ENCODE measurements around the gene GMPR2.
A peak's percentile ranks its signal among the peaks of the same experiment; 100 is the strongest.
"Not testable (repeated sequence)": the region's sequence is repeated elsewhere in the genome, so short reads cannot be mapped to it uniquely, and the experiment has no call there.

Gene GMPR2

DNA sequence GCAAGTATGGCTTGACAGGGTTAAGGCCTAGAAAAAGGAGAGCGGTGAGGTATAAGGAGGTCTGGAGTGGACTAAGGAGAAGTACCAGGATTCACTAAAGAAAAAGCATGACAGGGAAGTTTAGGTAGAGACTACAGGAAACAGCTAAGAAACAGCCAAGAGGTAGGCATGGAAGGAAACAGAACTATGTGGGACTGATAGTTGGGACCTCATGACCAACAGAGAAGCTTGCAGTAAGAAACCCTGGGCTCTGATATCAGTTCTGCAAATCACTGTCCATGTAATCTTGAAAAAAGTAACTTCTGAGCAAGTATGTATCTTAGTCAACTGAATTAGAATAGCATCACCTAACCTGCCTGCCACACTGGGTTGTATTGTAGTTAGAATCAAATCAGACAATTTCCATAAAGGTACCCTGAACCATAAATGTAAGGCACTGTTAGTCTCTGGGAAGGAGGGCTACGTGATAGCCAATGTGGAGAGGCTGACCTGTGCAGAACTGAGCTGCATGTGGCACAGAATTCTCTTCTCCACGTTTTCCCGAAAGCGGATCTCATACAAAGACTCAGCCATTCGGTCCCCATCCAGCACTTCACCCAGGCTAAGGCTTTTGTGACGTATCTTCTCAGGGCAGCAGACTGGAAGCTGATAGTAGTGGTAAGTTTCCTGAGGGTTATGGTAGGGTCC lies 38.4 kb upstream of the GMPR2 start:
- no peak for TF ChIP-seq CTCF (IDR thresholded peaks at IDR 0.05)
- Histone ChIP-seq H3K4me3 (peak overlapping the region; percentile 89), H3K27ac (peak overlapping the region; percentile 96)
- no peak for DNase-seq (ENCODE audit: low spot score)

- Histone ChIP-seq H3K27ac (peak overlapping the region; percentile 96), H3K4me3 (peak overlapping the region; percentile 89)
- no peak for DNase-seq (ENCODE audit: low spot score)
- no peak for TF ChIP-seq CTCF (IDR thresholded peaks at IDR 0.05)
Observed at GRCh38 chr14:24194873-24195185, 37.9 kb upstream of the GMPR2 start.

DNA sequence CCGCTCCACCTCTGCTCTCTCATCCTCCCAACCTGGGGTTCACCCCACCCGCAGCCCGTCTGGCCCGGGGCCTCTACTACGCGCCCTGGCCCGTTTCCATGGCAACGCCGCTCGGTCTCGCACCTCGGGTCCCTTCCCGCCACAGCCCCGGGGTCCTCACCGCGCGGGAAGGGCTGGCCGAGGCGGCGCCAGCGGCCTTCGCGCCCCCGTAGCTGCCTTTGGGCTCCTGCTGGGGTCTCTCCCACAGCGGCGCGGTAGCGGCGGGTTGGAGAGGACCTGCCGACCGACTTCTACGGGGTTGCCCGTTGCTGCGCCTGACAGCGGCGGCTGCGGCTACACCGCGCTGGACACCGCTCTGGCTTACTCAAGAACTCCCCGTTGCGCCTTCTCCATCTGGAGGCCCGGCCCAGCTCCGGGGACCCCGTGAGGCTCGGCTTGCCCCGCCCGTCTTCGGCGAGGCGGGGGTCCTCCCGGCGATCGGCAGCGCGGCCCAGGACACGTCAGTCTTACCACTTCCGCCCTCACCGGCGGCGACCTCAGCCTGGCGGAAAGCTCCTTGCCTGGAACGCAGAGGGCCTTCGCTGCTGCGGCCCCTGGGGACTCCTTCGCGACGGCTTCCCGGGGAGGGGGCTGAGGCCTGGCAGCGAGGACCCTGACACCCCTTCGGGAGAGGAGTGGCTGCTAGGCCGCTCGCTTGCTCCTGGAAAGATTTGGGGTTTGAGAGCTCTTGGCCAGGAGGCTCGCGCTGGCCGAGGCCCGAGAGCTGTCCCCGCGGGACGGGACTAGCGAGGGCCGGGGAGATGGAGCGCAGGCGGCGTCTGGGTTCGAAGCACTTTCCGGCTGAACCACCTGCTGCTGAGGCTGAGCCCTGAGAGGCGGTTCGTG lies 37.3 kb upstream of the GMPR2 start, which contains the start of gene TM9SF1:
Gene TM9SF1, minus strand, starts transcription at position 256 of the 885 bp plus-strand sequence. CDS start 422 bp downstream, outside the sequence.
- peak within 1 kb of the TSS; percentile 89 for H3K4me3 ChIP-seq
- peak; percentile 93 for DNase-seq (ENCODE audit: low spot score)
- H3K27ac ChIP-seq, result peak within 1 kb of the TSS; percentile 96
- TF ChIP-seq CTCF (IDR thresholded peaks at IDR 0.05), result no peak

DNA sequence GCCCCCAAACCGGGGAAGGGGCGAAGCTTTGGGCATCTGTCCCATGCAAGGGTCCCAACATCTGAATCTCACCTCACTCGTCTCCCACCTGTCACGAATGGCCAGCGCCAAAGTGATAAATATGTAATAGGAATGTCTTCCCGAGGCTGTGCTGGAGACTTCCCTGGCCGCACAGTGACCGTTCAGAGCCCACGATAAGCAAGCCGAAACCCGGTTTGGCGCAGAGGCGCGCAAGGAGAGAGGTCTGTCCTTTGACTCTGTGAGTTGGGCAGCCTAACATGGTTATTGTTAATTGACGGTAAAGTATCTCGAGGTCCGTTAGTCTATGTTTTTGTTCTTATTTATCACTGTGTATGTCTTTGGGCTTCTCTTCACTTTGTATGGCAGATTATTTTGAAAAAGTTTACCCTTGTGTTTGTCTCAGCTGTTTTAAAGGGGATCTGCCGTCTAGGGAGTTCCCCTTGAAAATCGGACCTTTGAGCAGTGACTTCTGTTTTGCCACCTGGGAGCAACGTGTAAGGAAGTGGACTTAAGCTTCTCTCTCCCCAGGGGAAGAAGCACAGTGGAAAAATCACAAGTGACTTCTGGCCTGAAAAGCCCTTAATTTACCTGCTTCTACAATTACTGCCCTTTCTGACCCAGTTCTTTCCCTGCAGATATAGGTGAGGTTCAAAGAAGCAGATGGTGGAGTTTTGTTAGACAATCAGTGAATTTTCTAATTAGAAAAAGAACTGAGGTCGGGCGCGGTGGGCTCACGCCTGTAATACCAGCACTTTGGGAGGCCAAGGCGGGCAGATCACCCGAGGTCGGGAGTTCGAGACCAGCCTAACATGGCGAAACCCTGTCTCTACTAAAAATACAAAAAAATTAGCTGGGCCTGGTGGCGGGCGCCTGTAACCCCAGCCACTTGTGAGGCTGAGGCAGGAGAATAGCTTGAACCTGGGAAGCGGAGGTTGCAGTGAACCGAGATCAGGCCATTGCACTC lies 36.4 kb upstream of the GMPR2 start:
- Histone ChIP-seq H3K4me3 (peak overlapping the region; percentile 89), H3K27ac (peak overlapping the region; percentile 96)
- no peak for DNase-seq (ENCODE audit: low spot score)
- TF ChIP-seq CTCF (IDR thresholded peaks at IDR 0.05), result no peak

GRCh38 chr14:24197056-24197450 lies 35.7 kb upstream of the GMPR2 start:
- no peak overlapping the region for H3K4me3 ChIP-seq
- no peak for DNase-seq (ENCODE audit: low spot score)
- TF ChIP-seq CTCF (IDR thresholded peaks at IDR 0.05), result no peak
- H3K27ac ChIP-seq, result no peak overlapping the region

DNA sequence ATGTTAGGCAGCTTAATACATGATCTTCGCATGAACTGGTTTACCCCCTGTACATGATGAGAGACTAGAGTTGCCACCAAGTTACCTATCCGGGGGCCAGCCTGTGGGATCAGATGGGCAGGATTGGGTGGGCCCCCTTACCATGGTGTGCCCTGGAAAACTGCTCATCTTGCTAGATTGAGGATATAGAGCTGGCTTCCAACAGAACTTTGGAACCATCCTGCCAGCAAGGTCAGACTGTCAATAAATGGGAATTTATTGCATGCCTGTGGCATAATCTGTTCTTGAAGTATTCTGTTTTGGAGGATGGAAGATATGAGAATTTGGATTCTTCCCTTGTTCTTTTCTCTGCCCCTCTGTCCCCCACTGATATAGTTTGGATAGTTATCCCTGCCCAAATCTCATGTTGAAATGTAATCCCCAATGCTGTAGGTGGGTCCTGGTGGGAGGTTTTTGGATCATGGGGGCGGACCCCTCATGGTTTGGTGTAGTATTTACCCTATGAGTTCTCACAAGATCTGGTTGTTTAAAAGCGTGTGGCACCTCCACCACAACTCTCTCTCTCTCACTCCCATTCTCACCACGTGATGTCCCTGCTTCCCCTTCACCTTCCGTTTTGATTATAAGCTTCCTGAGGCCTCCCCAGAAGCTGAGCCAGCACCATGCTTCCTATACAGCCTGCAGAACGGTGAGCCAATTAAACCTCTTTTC lies 33.8 kb upstream of the GMPR2 start:
- Histone ChIP-seq H3K27ac (no peak overlapping the region), H3K4me3 (no peak overlapping the region)
- DNase-seq (ENCODE audit: low spot score), result no peak

DNA sequence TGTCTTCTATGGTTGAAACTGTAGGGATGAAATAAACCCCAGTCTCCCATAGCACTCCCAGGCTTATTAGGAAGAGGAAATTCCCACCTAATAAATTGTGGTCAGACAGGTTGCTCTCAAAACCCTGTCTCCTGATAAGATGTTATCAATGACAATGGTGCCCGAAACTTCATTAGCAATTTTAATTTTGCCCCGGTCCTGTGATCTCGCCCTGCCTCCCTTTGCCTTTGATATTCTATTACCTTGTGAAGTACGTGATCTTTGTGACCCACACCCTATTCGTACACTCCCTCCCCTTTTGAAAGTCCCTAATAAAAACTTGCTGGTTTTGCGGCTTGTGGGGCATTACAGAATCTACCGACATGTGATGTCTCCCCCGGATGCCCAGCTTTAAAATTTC lies 30.2 kb upstream of the GMPR2 start:
- DNase-seq (ENCODE audit: low spot score), result peak; percentile 5
- H3K4me3 ChIP-seq, result not testable (repeated sequence)

More for the DNA sequence above, 33.8 kb upstream of the GMPR2 start:
- TF ChIP-seq CTCF (IDR thresholded peaks at IDR 0.05), result no peak

DNA sequence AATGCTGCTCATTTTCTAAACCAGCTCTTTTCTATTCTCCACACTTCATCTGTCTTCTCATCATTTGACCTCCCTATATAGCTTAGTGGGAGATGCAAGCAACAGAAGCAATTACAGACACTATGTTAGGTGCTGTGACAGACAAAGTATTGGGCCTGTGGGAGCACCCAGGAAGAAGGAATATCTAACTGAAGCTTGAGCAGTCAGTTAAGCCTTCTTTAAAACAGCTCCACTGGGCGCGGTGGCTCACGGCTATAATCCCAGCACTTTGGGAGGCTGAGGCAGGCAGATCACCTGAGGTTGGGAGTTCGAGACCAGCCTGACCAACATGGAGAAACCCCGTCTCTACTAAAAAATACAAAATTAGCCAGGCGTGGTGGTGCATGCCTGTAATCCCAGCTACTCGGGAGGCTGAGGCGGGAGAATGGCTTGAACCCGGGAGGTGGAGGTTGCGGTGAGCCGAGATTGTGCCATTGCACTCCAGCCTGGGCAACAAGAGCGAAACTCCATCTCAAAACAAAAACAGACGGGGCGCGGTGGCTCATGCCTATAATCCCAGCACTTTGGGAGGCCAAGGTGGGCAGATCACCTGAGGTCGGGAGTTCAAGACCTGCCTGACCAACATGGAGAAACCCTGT lies 29.4 kb upstream of the GMPR2 start:
- not testable (repeated sequence) for H3K4me3 ChIP-seq, H3K27ac ChIP-seq
- peak; percentile 17 for DNase-seq (ENCODE audit: low spot score)

More for the DNA sequence above, 30.2 kb upstream of the GMPR2 start:
- not testable (repeated sequence) for H3K27ac ChIP-seq
